B cell (primary cell): ENCODE results near the gene AIMP2. TPM values are rescaled to one million over a fixed set of nuclear protein-coding genes. Genes with fewer than 3 reads are reported as not detected.
"Not testable (repeated sequence)": the region's sequence is repeated elsewhere in the genome, so short reads cannot be mapped to it uniquely, and the experiment has no call there.

ENCODE experiments used
- ATAC-seq: fragments of 200-7000 bp; cut with Tn5 transposase; one replicate; pipeline ENCODE4 v1.10.0; 2021; ENCODE audit warnings: low read depth, mild to moderate bottlenecking, moderate number of reproducible peaks, moderate library complexity
- CTCF ChIA-PET: fragments of 350-600 bp; sonication (Branson Sonifier 250); formaldehyde crosslinking; loops from one replicate; lab custom pipeline; 2021; ENCODE audit warnings: antibody characterized with exemption, inconsistent platforms; lab: Charles Lee
- POLR2A ChIA-PET: fragments of 350-600 bp; sonication (Branson Sonifier 250); formaldehyde crosslinking; loops from one replicate; lab custom pipeline; 2021; ENCODE audit warnings: antibody characterized with exemption; lab: Charles Lee
- DNase-seq: peaks from one replicate; pipeline ENCODE4 v3.0.0; 2013
- H2AFZ ChIP-seq: 2 replicates; pipeline ENCODE4 v1.6.1; 2012; ENCODE audit warnings: mild to moderate bottlenecking, low read depth, low read length; ENCODE audit not compliant: insufficient read depth, poor library complexity, severe bottlenecking
- H3K27ac ChIP-seq, 2 donors: 1 replicate in 1 of 2; 2 replicates in 1 of 2; pipeline ENCODE4 v1.5.1; 2012 to 2013; ENCODE audit warnings: low read length in 2 of 2, mild to moderate bottlenecking in 2 of 2, moderate library complexity in 1 of 2
- H3K27me3 ChIP-seq, 4 experiments: fragments of 200-600 bp in 1 of 4; sonication (generic) in 1 of 4; replicated peaks in 1 of 4; 1 replicate in 2 of 4; 2 replicates in 2 of 4; pipeline versions ENCODE4 v1.6.1 to v1.7.0; 2013 to 2016; ENCODE audit warnings: low read length in 3 of 4, mild to moderate bottlenecking in 2 of 4, mixed read lengths in 1 of 4, moderate library complexity in 1 of 4; ENCODE audit not compliant: insufficient read depth in 4 of 4, control insufficient read depth in 3 of 4; ENCODE audit errors: control extremely low read depth in 1 of 4
- H3K36me3 ChIP-seq, 2 experiments: replicated peaks in 1 of 2; 1 replicate in 1 of 2; 2 replicates in 1 of 2; pipeline versions ENCODE4 v1.6.1 to v1.7.1; 2013; ENCODE audit warnings: low read length in 1 of 2; ENCODE audit not compliant: insufficient read depth in 2 of 2, control insufficient read depth in 1 of 2; ENCODE audit errors: control extremely low read depth in 1 of 2, extremely low read depth in 1 of 2
- H3K4me1 ChIP-seq, 2 donors: fragments of 200-600 bp in 1 of 2; sonication (generic) in 1 of 2; 1 replicate in 1 of 2; 2 replicates in 1 of 2; pipeline versions ENCODE4 v1.5.1 to v1.6.1; 2013 to 2017; ENCODE audit warnings: low read length in 2 of 2; ENCODE audit not compliant: control insufficient read depth in 2 of 2, insufficient read depth in 2 of 2
- H3K4me2 ChIP-seq: replicated peaks from 2 replicates; pipeline ENCODE3; 2012; ENCODE audit warnings: mild to moderate bottlenecking, low read depth, low read length; ENCODE audit not compliant: poor library complexity, severe bottlenecking
- H3K4me3 ChIP-seq, 5 experiments: fragments of 200-600 bp in 1 of 5; sonication (generic) in 1 of 5; 1 replicate in 3 of 5; 2 replicates in 2 of 5; pipeline versions ENCODE4 v1.5.1 to v1.7.0; 2011 to 2016; ENCODE audit warnings: low read length in 4 of 5, mild to moderate bottlenecking in 4 of 5, low read depth in 2 of 5, control low read depth in 1 of 5, moderate library complexity in 1 of 5; ENCODE audit not compliant: insufficient read depth in 1 of 5; ENCODE audit errors: control extremely low read depth in 1 of 5, extremely low read depth in 1 of 5
- H3K79me2 ChIP-seq: fragments of 200-600 bp; sonication (generic); one replicate; pipeline ENCODE4 v1.6.0; 2016; ENCODE audit warnings: low read length; ENCODE audit not compliant: control insufficient read depth, insufficient read depth
- H3K9ac ChIP-seq: fragments of 200-600 bp; sonication (generic); 2 replicates; pipeline ENCODE4 v1.6.1; 2017; ENCODE audit warnings: mild to moderate bottlenecking, low read length, moderate library complexity
- H3K9me3 ChIP-seq, 3 donors: one replicate each; pipeline versions ENCODE4 v1.6.1 to v1.7.1; 2013; ENCODE audit warnings: low read length in 2 of 3; ENCODE audit not compliant: control insufficient read depth in 2 of 3, insufficient read depth in 1 of 3; ENCODE audit errors: control extremely low read depth in 1 of 3
- H4K20me1 ChIP-seq: 2 replicates; pipeline ENCODE4 v1.6.0; 2012; ENCODE audit warnings: mild to moderate bottlenecking, low read length; ENCODE audit not compliant: insufficient read depth, control insufficient read depth, poor library complexity, severe bottlenecking
- H3K27ac Mint-ChIP-seq: one replicate; pipeline ENCODE4 v1.8.0; 2021; ENCODE audit warnings: mixed read lengths
- H3K27me3 Mint-ChIP-seq: one replicate; pipeline ENCODE4 v1.8.0; 2021; ENCODE audit warnings: mixed read lengths
- H3K4me1 Mint-ChIP-seq: one replicate; pipeline ENCODE4 v1.8.0; 2021; ENCODE audit warnings: mixed read lengths
- H3K4me3 Mint-ChIP-seq: one replicate; pipeline ENCODE4 v1.8.0; 2021; ENCODE audit warnings: mixed read lengths
- H3K9me3 Mint-ChIP-seq: one replicate; pipeline ENCODE4 v1.8.0; 2022; ENCODE audit warnings: mixed read lengths; ENCODE audit not compliant: insufficient read depth
- EZH2 ChIP-seq: IDR thresholded peaks from 2 replicates; pipeline ENCODE4 v1.6.1; 2012; ENCODE audit warnings: borderline replicate concordance, low read depth, mild to moderate bottlenecking, moderate library complexity, low read length; ENCODE audit not compliant: insufficient read depth, poor library complexity, severe bottlenecking
- WGBS: methylation state at CpG from one replicate; pipeline ENCODE4 v1.1.5; 2013; ENCODE audit warnings: missing lambda C conversion rate; ENCODE audit not compliant: insufficient coverage; 5-methylcytosine and 5-hydroxymethylcytosine counted together
- intact Hi-C: fragments of 100-400 bp; cut with micrococcal nuclease; formaldehyde crosslinking; loops from one replicate; pipeline ENCODE4 v1.10.0; 2022
- polyA plus RNA-seq: library from polyadenylated mRNA; depleted of rRNA; stranded (reverse); fragments of >200 nt; gene quantifications from 2 replicates; pipeline ENCODE4 v1.2.3, GENCODE V29; 2012
- total RNA-seq, 2 donors: library from RNA; stranded (reverse); fragments of 120-200 nt in 1 of 2; gene quantifications; 1 replicate in 1 of 2; 2 replicates in 1 of 2; pipeline versions ENCODE4 v1.2.3 to v1.2.4, GENCODE V29; 2013 to 2022
- TF ChIP-seq, protein P1 (sequence below): fragments of 200-600 bp; IDR thresholded peaks from one replicate; pipeline ENCODE4 v1.8.0; 2022; ENCODE audit warnings: antibody characterized with exemption, mild to moderate bottlenecking

Gene AIMP2
- total and polyA plus RNA-seq, 2 donors (not counting 1 experiment from before 2014, with no cell fraction given): 11.7 to 14.0 TPM

DNA sequence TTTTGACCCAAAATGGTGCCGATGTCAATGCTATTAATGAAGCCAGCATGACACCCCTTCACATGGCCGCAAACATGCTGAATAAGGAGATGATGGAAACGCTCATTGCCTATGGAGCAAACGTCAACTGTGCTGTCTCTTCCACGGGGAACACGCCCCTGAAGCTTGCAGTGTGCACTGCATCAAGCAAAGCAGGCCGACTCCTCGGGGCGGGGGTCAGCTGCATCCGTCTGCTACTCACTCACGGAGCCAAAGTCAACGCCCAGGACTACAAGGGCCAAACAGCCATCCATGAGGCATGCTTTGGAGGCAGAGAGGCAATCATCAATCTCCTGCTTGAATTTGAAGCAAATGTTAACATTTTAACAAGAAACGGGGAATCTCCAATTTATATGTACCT, 26.6 kb downstream of the AIMP2 start:
- no peak overlapping the region for H3K4me3 Mint-ChIP-seq
- H3K4me2 ChIP-seq: no peak overlapping the region
- no peaks in the 10 kb centered on the region for H3K27me3 Mint-ChIP-seq
- CTCF ChIA-PET: no interaction called here
- H3K27me3 ChIP-seq: no peaks in the 10 kb centered on the region
- intact Hi-C loops: no loop called here
- H3K27ac Mint-ChIP-seq: no peak overlapping the region
- H3K36me3 ChIP-seq: peaks cover 2 to 74% of the 10 kb centered on the region in 2 experiments
- no peak overlapping the region for H3K27ac ChIP-seq
- H3K4me3 ChIP-seq: no peak overlapping the region
- no peaks in the 10 kb centered on the region for H3K4me1 Mint-ChIP-seq
- H3K4me1 ChIP-seq: no peaks in the 10 kb centered on the region
- H2AFZ ChIP-seq: no peak overlapping the region
- ATAC-seq: no peak
- 98% methylated on average over 13 of the region's 13 CpGs for WGBS
- POLR2A ChIA-PET: no interaction called here
- TF ChIP-seq, protein P1, sequence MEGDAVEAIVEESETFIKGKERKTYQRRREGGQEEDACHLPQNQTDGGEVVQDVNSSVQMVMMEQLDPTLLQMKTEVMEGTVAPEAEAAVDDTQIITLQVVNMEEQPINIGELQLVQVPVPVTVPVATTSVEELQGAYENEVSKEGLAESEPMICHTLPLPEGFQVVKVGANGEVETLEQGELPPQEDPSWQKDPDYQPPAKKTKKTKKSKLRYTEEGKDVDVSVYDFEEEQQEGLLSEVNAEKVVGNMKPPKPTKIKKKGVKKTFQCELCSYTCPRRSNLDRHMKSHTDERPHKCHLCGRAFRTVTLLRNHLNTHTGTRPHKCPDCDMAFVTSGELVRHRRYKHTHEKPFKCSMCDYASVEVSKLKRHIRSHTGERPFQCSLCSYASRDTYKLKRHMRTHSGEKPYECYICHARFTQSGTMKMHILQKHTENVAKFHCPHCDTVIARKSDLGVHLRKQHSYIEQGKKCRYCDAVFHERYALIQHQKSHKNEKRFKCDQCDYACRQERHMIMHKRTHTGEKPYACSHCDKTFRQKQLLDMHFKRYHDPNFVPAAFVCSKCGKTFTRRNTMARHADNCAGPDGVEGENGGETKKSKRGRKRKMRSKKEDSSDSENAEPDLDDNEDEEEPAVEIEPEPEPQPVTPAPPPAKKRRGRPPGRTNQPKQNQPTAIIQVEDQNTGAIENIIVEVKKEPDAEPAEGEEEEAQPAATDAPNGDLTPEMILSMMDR: no peak
- TF ChIP-seq EZH2: no peak
- H3K79me2 ChIP-seq: peaks cover 35% of the 10 kb centered on the region
- no peaks in the 10 kb centered on the region for H3K9me3 ChIP-seq
- H3K9me3 Mint-ChIP-seq: no peaks in the 10 kb centered on the region
- no peak overlapping the region for H3K9ac ChIP-seq
- DNase-seq: no peak
- H4K20me1 ChIP-seq: no peaks in the 10 kb centered on the region

DNA sequence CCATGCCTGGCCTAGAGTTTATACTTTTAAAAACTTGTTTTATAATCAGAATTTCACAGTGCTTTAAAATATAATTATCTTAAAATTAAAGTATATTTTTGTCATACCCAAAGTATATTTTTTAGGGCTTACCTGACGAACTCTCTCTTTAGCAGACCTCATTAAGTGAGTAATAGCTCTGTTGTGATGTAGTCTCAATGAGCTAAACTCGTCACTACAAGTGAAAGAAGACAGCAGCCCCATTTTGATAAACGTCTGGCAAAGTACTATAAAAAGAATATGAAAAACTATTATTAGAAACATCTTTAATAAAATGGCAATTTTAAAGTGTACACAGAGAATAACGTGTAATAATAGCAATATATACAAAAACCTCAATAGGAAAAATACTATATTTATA, 40.7 kb downstream of the AIMP2 start:
- TF ChIP-seq EZH2: no peak

DNA sequence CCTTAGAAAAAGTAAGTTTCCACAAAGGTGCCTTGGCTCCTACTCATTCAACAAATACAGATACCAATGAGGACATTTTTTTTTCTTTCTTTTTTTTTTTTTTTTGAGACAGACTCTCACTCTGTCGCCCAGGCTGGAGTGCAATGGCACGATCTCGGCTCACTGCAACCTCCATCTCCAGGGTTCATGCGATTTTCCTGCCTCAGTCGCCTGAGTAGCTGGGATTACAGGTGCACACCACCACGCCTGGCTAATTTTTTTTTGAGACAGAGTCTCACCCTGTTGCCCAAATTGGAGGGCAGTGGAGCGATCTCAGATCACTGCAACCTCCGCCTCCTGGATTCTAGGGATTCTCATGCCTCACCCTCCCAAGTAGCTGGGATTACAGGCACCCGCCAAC, 42.1 kb downstream of the AIMP2 start:
- H3K9ac ChIP-seq, H3K9me3 Mint-ChIP-seq, DNase-seq, POLR2A ChIA-PET, H3K4me2 ChIP-seq, H3K4me3 ChIP-seq, CTCF ChIA-PET, ATAC-seq, H3K4me3 Mint-ChIP-seq, H3K4me1 ChIP-seq, H3K27me3 Mint-ChIP-seq, H3K27me3 ChIP-seq, H3K9me3 ChIP-seq, intact Hi-C loops, H3K4me1 Mint-ChIP-seq, H3K27ac ChIP-seq, H2AFZ ChIP-seq, H3K27ac Mint-ChIP-seq: not testable (repeated sequence)
- peaks cover 10 to 43% of the 10 kb centered on the region in 2 experiments for H3K36me3 ChIP-seq
- peaks cover 32% of the 10 kb centered on the region for H3K79me2 ChIP-seq
- peaks cover 18% of the 10 kb centered on the region for H4K20me1 ChIP-seq
- 98% methylated on average over 6 of the region's 9 CpGs for WGBS

More for the DNA sequence above, 40.7 kb downstream of the AIMP2 start:
- Histone ChIP-seq H3K4me2 (no peak overlapping the region), H3K9ac (no peak overlapping the region), H2AFZ (no peak overlapping the region), H3K79me2 (peaks cover 18% of the 10 kb centered on the region), H4K20me1 (peaks cover 4% of the 10 kb centered on the region), H3K4me3 (no peak overlapping the region), H3K36me3 (peaks cover 13 to 49% of the 10 kb centered on the region in 2 experiments), H3K27me3 (no peaks in the 10 kb centered on the region), H3K9me3 (no peaks in the 10 kb centered on the region), H3K27ac (no peak overlapping the region), H3K4me1 (no peaks in the 10 kb centered on the region)
- Mint-ChIP-seq H3K4me3 (no peak overlapping the region), H3K27me3 (no peaks in the 10 kb centered on the region), H3K4me1 (no peaks in the 10 kb centered on the region), H3K9me3 (no peaks in the 10 kb centered on the region), H3K27ac (no peak overlapping the region)
- no CpG with 5 or more reads among the region's 4 CpGs for WGBS
- intact Hi-C loops: no loop called here
- ChIA-PET CTCF (no interaction called here), POLR2A (no interaction called here)
- DNase-seq (no peak), ATAC-seq (no peak)
